HuH-7 (cell line): Measurements from ENCODE around the gene FANCC.

Source experiments
- DNase-seq: peaks from one replicate; pipeline ENCODE4 v3.0.0; 2011; ENCODE audit warnings: low spot score

FANCC gene

GRCh38 chr9:95143591-95144561 lies 173.6 kb downstream of the FANCC start:
- peak; percentile 58 for DNase-seq

DNA sequence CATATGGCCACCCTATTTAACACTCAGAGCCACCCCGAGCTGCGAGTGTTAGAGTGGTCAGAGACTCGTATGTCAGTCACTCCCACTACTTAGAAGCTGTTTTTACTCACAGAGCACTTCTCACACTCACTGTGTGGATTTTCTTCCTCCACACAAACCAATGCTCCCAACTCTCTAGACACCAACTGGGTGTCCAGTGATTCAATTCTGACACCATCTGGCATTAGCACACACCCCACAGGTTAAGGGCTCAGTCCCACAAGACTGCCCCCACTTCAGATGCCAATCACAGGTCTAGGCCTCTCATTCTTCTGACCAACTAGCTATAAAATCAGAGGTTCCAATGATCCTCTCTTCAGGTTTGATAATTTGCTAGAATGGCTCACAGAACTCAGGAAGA lies 174.8 kb downstream of the FANCC start:
- DNase-seq, result no peak

- DNase-seq, result no peak
Measured at GRCh38 chr9:95142315-95142714, 175.2 kb downstream of the FANCC start.

- no peak for DNase-seq
Measured at GRCh38 chr9:95140821-95141220, 176.7 kb downstream of the FANCC start.

- no peak for DNase-seq
Measured at GRCh38 chr9:95139126-95139525, 178.4 kb downstream of the FANCC start.

- no peak for DNase-seq
Measured at GRCh38 chr9:95138474-95138873, 179.0 kb downstream of the FANCC start.

DNA sequence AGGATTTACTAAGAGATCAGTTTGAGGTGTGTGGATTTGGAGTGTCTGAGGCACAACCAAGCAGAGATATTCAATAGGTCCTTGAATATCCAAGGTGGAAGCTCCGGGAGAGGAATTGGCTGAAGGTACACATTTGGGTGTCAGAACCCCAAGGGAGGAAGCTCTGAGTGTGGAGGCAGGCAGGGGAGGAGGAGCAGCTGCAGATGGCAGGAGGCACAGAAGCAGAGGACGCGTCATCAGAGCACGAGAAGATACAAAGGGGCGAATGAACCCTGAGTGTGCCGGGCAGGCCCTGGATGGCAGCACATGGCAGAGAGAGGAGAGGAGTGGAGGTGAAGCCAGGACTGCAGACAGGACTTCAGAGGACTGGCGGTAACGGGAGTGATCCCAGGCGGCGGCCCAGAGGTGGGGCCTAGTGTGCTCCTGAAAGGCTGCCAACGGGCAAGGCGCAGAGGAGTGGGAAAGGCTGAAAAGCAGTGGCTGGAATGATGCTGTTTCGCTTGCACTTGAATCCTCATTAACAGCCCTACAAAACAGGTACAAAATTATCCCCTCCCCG lies 179.8 kb downstream of the FANCC start:
- no peak for DNase-seq

DNA sequence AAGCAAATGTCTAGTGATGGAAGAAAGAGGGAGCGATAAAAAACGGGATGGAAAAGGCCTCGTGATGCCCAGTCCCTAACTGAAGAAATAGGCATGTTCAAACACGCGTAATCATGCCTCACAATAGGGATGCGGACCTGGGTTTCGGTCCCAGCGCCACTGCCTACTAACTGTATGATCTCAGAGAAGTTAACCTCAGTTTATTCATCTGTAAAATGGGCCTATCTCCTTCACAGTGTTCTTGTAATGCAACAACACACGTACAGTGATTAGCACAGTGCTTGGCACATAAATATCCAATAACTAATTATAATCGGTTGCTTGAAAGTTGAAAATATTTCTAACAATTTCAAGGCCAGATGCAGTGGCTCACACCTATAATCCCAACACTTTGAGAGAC lies 181.8 kb downstream of the FANCC start:
- no peak for DNase-seq

DNA sequence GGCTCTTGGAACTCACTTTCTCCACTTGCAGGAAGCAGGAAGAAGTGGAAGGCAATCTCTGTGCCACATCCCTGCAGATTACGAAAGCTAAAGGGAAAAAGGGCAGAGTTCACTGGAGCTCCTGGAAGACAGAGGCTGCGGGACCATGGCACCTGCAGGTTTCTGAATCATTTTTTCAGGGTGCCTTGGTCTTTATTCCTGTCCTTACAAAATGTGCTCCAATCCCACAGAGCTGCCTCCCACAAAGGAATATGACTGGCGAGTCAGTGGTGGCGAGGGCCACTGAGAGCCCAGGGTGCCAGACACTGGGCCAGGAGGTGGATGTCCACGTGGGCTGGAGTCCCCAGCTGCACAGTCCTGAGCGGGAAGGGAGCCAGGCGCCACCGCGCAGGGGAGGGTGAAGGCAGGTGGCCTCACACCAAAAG lies 183.0 kb downstream of the FANCC start:
- peak; percentile 31 for DNase-seq

- no peak for DNase-seq
Measured at GRCh38 chr9:95133325-95133705, 184.2 kb downstream of the FANCC start.

GRCh38 chr9:95132366-95133324 lies 184.9 kb downstream of the FANCC start:
- no peak for DNase-seq

GRCh38 chr9:95131023-95131943 lies 186.2 kb downstream of the FANCC start:
- peak; percentile 82 for DNase-seq

- no peak for DNase-seq
Measured at GRCh38 chr9:95130484-95130883, 187.0 kb downstream of the FANCC start.

- DNase-seq, result no peak
Measured at GRCh38 chr9:95129476-95130291, 187.8 kb downstream of the FANCC start.

DNA sequence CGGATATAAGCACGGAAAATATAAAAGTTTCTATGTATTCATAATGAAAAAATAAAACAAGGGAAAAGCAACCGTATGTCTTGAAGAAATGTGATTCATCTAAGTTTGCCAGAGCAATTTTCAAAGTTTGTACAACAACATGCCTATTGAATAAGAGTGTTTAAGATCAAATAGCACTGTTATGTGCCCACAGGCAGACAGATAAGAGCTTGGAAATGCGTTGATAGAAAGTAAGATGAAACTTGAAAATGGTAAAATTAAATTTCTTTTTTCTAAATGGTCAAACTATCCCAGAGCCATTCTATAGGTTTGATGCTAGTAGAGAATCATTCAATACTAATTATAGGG lies 189.4 kb downstream of the FANCC start:
- DNase-seq, result no peak

DNA sequence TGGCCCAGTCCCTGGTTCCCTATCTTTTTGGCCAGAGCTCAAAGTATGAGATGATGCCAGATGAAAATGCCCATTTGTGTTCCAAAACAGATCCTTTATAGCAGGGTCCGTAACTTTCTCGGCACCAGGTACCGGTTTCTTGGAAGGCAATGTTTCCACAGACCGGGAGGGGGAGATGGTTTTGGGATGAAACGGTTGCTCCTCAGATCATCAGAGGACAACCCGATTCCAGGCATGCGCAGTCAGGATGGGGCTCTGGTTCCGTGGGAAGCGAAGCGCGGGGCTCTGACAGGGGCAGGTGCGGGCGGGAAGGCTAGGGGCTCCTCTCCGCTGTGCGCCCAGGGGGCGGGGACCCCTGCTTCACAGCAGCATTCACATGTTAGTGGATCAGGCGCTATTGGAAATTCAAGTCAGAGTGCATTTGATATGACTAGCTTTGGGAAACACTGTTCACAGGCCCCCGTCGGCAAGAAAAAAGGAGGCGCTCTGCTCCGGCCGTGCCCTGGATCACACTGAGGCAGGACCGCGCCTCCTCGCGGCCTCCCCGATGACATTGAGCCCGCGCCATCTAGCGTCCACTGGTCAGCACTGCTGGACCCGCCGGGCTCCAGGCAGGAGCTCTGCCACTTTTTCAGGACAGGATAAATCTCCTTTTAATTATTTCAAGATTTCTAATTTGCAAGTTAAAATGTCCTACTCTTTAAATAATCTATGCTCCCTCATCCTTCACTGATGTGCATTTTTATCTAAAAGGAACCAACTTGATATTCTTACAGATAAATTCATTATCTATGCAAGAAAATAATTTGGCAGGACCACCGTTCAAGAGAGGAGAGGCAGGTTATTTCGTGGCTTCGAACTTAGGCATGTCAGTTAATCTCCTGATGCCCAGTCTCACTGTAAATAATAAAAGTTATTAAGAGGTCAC lies 190.0 kb downstream of the FANCC start:
- DNase-seq, result peak; percentile 76

GRCh38 chr9:95126739-95127138 lies 190.8 kb downstream of the FANCC start:
- DNase-seq, result no peak

DNA sequence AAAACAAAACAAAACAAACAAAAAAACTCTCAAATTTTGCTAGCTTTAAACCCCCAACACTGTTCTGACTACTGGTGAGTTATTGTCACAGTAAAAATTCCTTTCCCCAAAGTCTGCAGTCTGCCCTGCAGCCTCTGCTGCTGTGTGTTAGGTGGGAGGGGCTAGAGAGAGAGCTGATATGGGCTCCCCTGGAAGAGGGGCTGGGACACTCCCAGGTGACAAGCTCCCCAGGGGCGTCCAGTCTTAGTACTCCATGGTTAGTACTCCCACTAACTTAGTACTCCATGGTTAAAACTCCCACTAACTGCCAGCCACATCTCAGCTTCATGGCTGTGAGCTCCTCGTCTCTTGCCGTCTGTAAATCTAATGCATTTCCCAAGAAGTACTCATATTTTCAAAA lies 191.9 kb downstream of the FANCC start:
- DNase-seq, result no peak

DNA sequence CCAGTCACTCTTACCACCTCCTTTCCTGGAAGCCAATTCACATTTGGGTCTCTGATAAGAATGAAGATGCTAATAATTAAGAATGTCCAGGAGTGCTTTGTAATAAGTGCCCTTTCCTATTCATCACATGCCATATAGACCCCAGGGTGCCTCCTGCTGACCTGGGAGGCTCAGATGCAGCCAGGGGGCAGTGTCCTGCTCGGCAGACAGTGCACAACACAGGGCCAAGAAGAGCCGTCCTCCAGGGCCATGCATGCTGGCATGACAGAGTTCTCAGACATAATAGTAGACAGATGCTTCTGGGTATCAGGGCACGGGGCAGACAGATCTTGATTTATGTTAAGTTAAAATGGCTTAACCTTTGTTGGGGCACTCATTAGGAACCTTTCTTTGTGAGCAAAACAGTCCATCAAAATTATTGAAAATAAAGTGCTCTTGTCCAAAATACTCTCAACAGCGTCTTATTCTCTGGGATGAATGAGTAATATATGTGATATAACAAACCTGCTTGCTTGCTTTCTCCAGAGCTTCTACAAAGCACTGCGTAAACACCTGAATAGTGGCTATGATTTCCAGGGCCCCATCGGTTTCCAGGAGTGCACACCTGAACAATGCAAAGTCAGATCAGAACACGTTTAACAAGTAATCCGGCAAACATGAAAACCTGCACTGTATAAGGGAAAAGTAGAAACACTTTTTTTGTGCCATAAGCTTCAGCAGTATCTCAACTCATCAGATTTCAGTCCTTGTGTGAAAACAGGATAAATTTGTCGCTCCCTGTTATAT lies 192.7 kb downstream of the FANCC start:
- peak; percentile 36 for DNase-seq
